ENCODE data around the gene IQSEC1. TPM values are rescaled to one million over a fixed set of nuclear protein-coding genes. Genes with fewer than 3 reads are reported as not detected.

IQSEC1 gene
- total RNA-seq, 1 experiment from 2014 or later: 28.1 TPM

- no peaks in the 10 kb centered on the region for H3K9me2 ChIP-seq (ENCODE audit: insufficient read depth)
- H3K9ac ChIP-seq (ENCODE audit: low read length): no peak overlapping the region
- H3K36me3 ChIP-seq (ENCODE audit: control insufficient read depth in 1 of 2, insufficient read depth in 2 of 2, low read length in 2 of 2): no peaks in the 10 kb centered on the region
- H3K27me3 ChIP-seq (ENCODE audit: insufficient read depth, low read length): no peaks in the 10 kb centered on the region
- peaks cover 8 to 13% of the 10 kb centered on the region in 2 experiments for H3K4me1 ChIP-seq (ENCODE audit: control insufficient read depth in 1 of 2, insufficient read depth in 2 of 2, low read length in 2 of 2)
- intact Hi-C loops (cut with micrococcal nuclease): no loop called here
- RAD21 ChIA-PET (ENCODE audit: low non-redundant PET in 1 of 2, low total read pairs in 2 of 2, uncharacterized antibody in 2 of 2, unreplicated experiment in 2 of 2): no interaction called here
- H3K9me3 ChIP-seq (ENCODE audit: control insufficient read depth in 1 of 2, insufficient read depth in 1 of 2, low read depth in 1 of 2, low read length in 2 of 2): no peaks in the 10 kb centered on the region
- peaks cover 26% of the 10 kb centered on the region for H3K79me2 ChIP-seq (ENCODE audit: insufficient read depth, low read length)
- CTCF ChIA-PET: interaction anchor here (1.5 kb wide), 1 partner anchor 15 kb away, joined by 7 read pairs; no protein-coding TSS in a partner anchor
- no peak overlapping the region for H3K27ac ChIP-seq (ENCODE audit: low read depth, low read length)
- H3K4me3 ChIP-seq (replicated peaks in 1 of 2; ENCODE audit: low read depth in 1 of 2, low read length in 2 of 2): no peak overlapping the region
- TF ChIP-seq POLR2A (IDR thresholded peaks at IDR 0.05; ENCODE audit: borderline replicate concordance, extremely low read depth, insufficient read depth, insufficient read length) (no peak), SP1 (IDR thresholded peaks at IDR 0.05; ENCODE audit: low read depth) (no peak), MAX (IDR thresholded peaks at IDR 0.05) (no peak), EZH2phosphoT487 (IDR thresholded peaks at IDR 0.05; ENCODE audit: borderline replicate concordance) (no peak), ZBTB33 (IDR thresholded peaks at IDR 0.05; ENCODE audit: extremely low read depth, insufficient replicate concordance, low read length) (no peak), ELF1 (IDR thresholded peaks at IDR 0.05; ENCODE audit: borderline replicate concordance, low read depth) (no peak), EZH2 (IDR thresholded peaks at IDR 0.05) (no peak), POLR2AphosphoS5 (IDR thresholded peaks at IDR 0.05; ENCODE audit: low read depth, low read length) (no peak), RAD21 (IDR thresholded peaks at IDR 0.05; ENCODE audit: low read depth) (no peak), JUND (IDR thresholded peaks at IDR 0.05) (no peak), SIN3A (IDR thresholded peaks at IDR 0.05; ENCODE audit: low read depth) (no peak)
- ATAC-seq (no peak), DNase-seq (ENCODE audit: low read depth, low spot score) (no peak)
- POLR2A ChIA-PET: no interaction called here
- H3K4me2 ChIP-seq (ENCODE audit: low read length): no peak overlapping the region
- no peaks in the 10 kb centered on the region for H4K20me1 ChIP-seq (ENCODE audit: insufficient read depth)
- no TSS peak for BruUV-seq (replicated peaks)
- H2AFZ ChIP-seq (ENCODE audit: low read depth, low read length, poor library complexity, severe bottlenecking): no peak overlapping the region
Measured at GRCh38 chr3:12969486-12969885, 103.7 kb downstream of the IQSEC1 start.
